T-cell (primary cell): ENCODE measurements around the gene SMS. TPM values are rescaled to one million over a fixed set of nuclear protein-coding genes. Genes with fewer than 3 reads are reported as not detected.

Experiments used
- ATAC-seq, 4 experiments: fragments of 200-7000 bp in 3 of 4; fragments of 150-1000 bp in 1 of 4; cut with Tn5 transposase; replicated peaks in 1 of 4; 1 replicate in 3 of 4; 2 replicates in 1 of 4; pipeline ENCODE4 v1.10.0; 2021; ENCODE audit warnings: moderate library complexity in 3 of 4, mild to moderate bottlenecking in 2 of 4, moderate number of reproducible peaks in 1 of 4
- CTCF ChIA-PET, 2 donors: fragments of 300-600 bp; sonication (Branson Sonifier 250); formaldehyde crosslinking; loops; one replicate each; lab custom pipeline; 2022; ENCODE audit warnings: antibody characterized with exemption in 2 of 2; lab: Charles Lee
- POLR2A ChIA-PET, 2 donors: fragments of 300-600 bp; sonication (Branson Sonifier 250); formaldehyde crosslinking; loops; one replicate each; lab custom pipeline; 2022; ENCODE audit warnings: antibody characterized with exemption in 2 of 2; lab: Charles Lee
- DNase-seq, 35 experiments: peaks; one replicate each; pipeline versions ENCODE4 v3.0.0 to v3.0.0-alpha.2; 2013 to 2023
- H3K27ac ChIP-seq: one replicate; pipeline ENCODE4 v1.5.1; 2013; ENCODE audit warnings: low read length
- H3K27me3 ChIP-seq, 2 experiments: replicated peaks in 1 of 2; 1 replicate in 1 of 2; 2 replicates in 1 of 2; pipeline versions ENCODE4 v1.6.1 to v1.7.0; 2013; ENCODE audit warnings: low read length in 1 of 2, mixed read lengths in 1 of 2; ENCODE audit not compliant: control insufficient read depth in 2 of 2, insufficient read depth in 2 of 2; ENCODE audit errors: extremely low read depth in 1 of 2
- H3K36me3 ChIP-seq, 2 donors: 1 replicate in 1 of 2; 2 replicates in 1 of 2; pipeline versions ENCODE4 v1.6.1 to v1.7.0; 2013; ENCODE audit warnings: low read length in 1 of 2; ENCODE audit not compliant: control insufficient read depth in 2 of 2, insufficient read depth in 1 of 2; ENCODE audit errors: extremely low read depth in 1 of 2
- H3K4me1 ChIP-seq, 2 experiments: 1 replicate in 1 of 2; 2 replicates in 1 of 2; pipeline versions ENCODE4 v1.6.1 to v1.7.0; 2013; ENCODE audit warnings: low read length in 2 of 2, mixed read lengths in 1 of 2; ENCODE audit not compliant: insufficient read depth in 2 of 2, control insufficient read depth in 1 of 2; ENCODE audit errors: extremely low read depth in 1 of 2
- H3K4me3 ChIP-seq, 2 donors: 1 replicate in 1 of 2; 2 replicates in 1 of 2; pipeline versions ENCODE4 v1.5.1 to v1.7.0; 2013; ENCODE audit warnings: mild to moderate bottlenecking in 2 of 2, low read length in 1 of 2, moderate library complexity in 1 of 2; ENCODE audit not compliant: control insufficient read depth in 1 of 2; ENCODE audit errors: extremely low read depth in 1 of 2
- H3K9me3 ChIP-seq: 2 replicates; pipeline ENCODE4 v1.7.0; 2013
- H3K27ac Mint-ChIP-seq, 2 donors: one replicate each; pipeline ENCODE4 v1.8.0; 2020 to 2021; ENCODE audit warnings: mild to moderate bottlenecking in 2 of 2, mixed read lengths in 2 of 2
- H3K27me3 Mint-ChIP-seq, 2 donors: one replicate each; pipeline ENCODE4 v1.8.0; 2021 to 2022; ENCODE audit warnings: mixed read lengths in 2 of 2
- H3K36me3 Mint-ChIP-seq: one replicate; pipeline ENCODE4 v1.8.0; 2021; ENCODE audit warnings: mixed read lengths
- H3K4me1 Mint-ChIP-seq, 3 donors: one replicate each; pipeline ENCODE4 v1.8.0; 2020 to 2022; ENCODE audit warnings: mixed read lengths in 3 of 3, mild to moderate bottlenecking in 1 of 3
- H3K4me3 Mint-ChIP-seq, 3 donors: one replicate each; pipeline ENCODE4 v1.8.0; 2020 to 2022; ENCODE audit warnings: mild to moderate bottlenecking in 3 of 3, mixed read lengths in 3 of 3, moderate library complexity in 3 of 3
- H3K9me3 Mint-ChIP-seq, 3 donors: one replicate each; pipeline ENCODE4 v1.8.0; 2020 to 2022; ENCODE audit warnings: mixed read lengths in 3 of 3
- WGBS: methylation state at CpG from one replicate; pipeline ENCODE4 v1.1.5; 2013; ENCODE audit warnings: missing lambda C conversion rate; ENCODE audit not compliant: insufficient coverage; 5-methylcytosine and 5-hydroxymethylcytosine counted together
- total RNA-seq, 35 experiments: library from RNA in 6 of 35; stranded (reverse) in 6 of 35; fragments of 120-200 nt in 1 of 35; gene quantifications; one replicate each; pipeline versions ENCODE4 v1.2.1 to v1.2.4 and lab custom pipeline; 2013 to 2026

SMS gene
- total RNA-seq, 5 donors from 2014 or later (not counting 1 experiment from before 2014, with no cell fraction given) = 17.2 to 21.9 (median 18.5) TPM

- no peak overlapping the region for H3K27ac ChIP-seq
- no peak overlapping the region for H3K4me3 Mint-ChIP-seq
- no peak overlapping the region for H3K4me3 ChIP-seq
- no peaks in the 10 kb centered on the region for H3K36me3 Mint-ChIP-seq
- H3K9me3 ChIP-seq = no peaks in the 10 kb centered on the region
- POLR2A ChIA-PET = no interaction called here
- no peak overlapping the region for H3K27ac Mint-ChIP-seq
- CTCF ChIA-PET = no interaction called here
- no peaks in the 10 kb centered on the region for H3K4me1 ChIP-seq
- peaks cover 0 to 3% (median 0%) of the 10 kb centered on the region in 3 donors for H3K9me3 Mint-ChIP-seq
- 28% methylated on average over 4 of the region's 5 CpGs for WGBS
- DNase-seq (no peak), ATAC-seq (no peak)
- no peaks in the 10 kb centered on the region for H3K4me1 Mint-ChIP-seq
- no peaks in the 10 kb centered on the region for H3K27me3 Mint-ChIP-seq
- H3K27me3 ChIP-seq = no peaks in the 10 kb centered on the region
- no peaks in the 10 kb centered on the region for H3K36me3 ChIP-seq
These were observed 71.5 kb downstream of the SMS start for GRCh38 chrX:22012051-22012450.

- Histone ChIP-seq H3K4me3 (no peak overlapping the region), H3K4me1 (no peaks in the 10 kb centered on the region), H3K36me3 (no peaks in the 10 kb centered on the region), H3K27me3 (no peaks in the 10 kb centered on the region), H3K27ac (no peak overlapping the region), H3K9me3 (no peaks in the 10 kb centered on the region)
- 100% methylated on average over 2 of the region's 7 CpGs for WGBS
- no peak overlapping the region for H3K4me3 Mint-ChIP-seq
- CTCF ChIA-PET = no interaction called here
- ATAC-seq = no peak
- H3K4me1 Mint-ChIP-seq = no peaks in the 10 kb centered on the region
- DNase-seq = no peak
- H3K27ac Mint-ChIP-seq = no peak overlapping the region
- H3K36me3 Mint-ChIP-seq = no peaks in the 10 kb centered on the region
- POLR2A ChIA-PET = no interaction called here
- H3K27me3 Mint-ChIP-seq = no peaks in the 10 kb centered on the region
- peaks cover 0 to 3% (median 0%) of the 10 kb centered on the region in 3 donors for H3K9me3 Mint-ChIP-seq
These were observed 72.4 kb downstream of the SMS start for GRCh38 chrX:22012931-22013330.

GRCh38 chrX:22015139-22015750 lies 74.7 kb downstream of the SMS start:
- Mint-ChIP-seq H3K27ac (no peak overlapping the region), H3K36me3 (no peaks in the 10 kb centered on the region), H3K4me1 (no peaks in the 10 kb centered on the region), H3K9me3 (no peaks in the 10 kb centered on the region), H3K4me3 (no peak overlapping the region), H3K27me3 (peaks cover 0 to 3% of the 10 kb centered on the region in 2 donors)
- Histone ChIP-seq H3K4me3 (no peak overlapping the region), H3K27ac (no peak overlapping the region), H3K9me3 (no peaks in the 10 kb centered on the region), H3K36me3 (no peaks in the 10 kb centered on the region), H3K27me3 (no peaks in the 10 kb centered on the region), H3K4me1 (no peaks in the 10 kb centered on the region)
- ATAC-seq (no peak), DNase-seq (no peak)
- ChIA-PET CTCF (interaction anchor here in 1 of 2 donors (1.0 kb wide), 1 partner anchor 936 kb away, joined by 4 read pairs; no protein-coding TSS in a partner anchor), POLR2A (no interaction called here)
- no CpG with 5 or more reads among the region's 9 CpGs for WGBS

GRCh38 chrX:22021751-22022324 lies 81.3 kb downstream of the SMS start:
- CTCF ChIA-PET = interaction anchor here in 1 of 2 donors (0.6 kb wide), 1 partner anchor 1878 kb away, joined by 3 read pairs; no protein-coding TSS in a partner anchor

GRCh38 chrX:22024577-22024976 lies 84.1 kb downstream of the SMS start:
- Mint-ChIP-seq H3K36me3 (no peaks in the 10 kb centered on the region), H3K27me3 (peaks cover 0 to 3% of the 10 kb centered on the region in 2 donors), H3K27ac (no peak overlapping the region), H3K4me1 (no peaks in the 10 kb centered on the region), H3K9me3 (no peaks in the 10 kb centered on the region), H3K4me3 (no peak overlapping the region)
- H3K9me3 ChIP-seq = no peaks in the 10 kb centered on the region
- ATAC-seq = no peak
- no peak overlapping the region for H3K4me3 ChIP-seq
- H3K27ac ChIP-seq = no peak overlapping the region
- H3K27me3 ChIP-seq = no peaks in the 10 kb centered on the region
- H3K36me3 ChIP-seq = no peaks in the 10 kb centered on the region
- H3K4me1 ChIP-seq = no peaks in the 10 kb centered on the region
- ChIA-PET CTCF (no interaction called here), POLR2A (no interaction called here)
- WGBS = 0% methylated on average over 1 of the region's 2 CpGs
- DNase-seq = no peak

More at GRCh38 chrX:22021751-22022324, 81.3 kb downstream of the SMS start:
- H3K9me3 ChIP-seq = no peaks in the 10 kb centered on the region
- POLR2A ChIA-PET = no interaction called here
- no peaks in the 10 kb centered on the region for H3K27me3 ChIP-seq
- Mint-ChIP-seq H3K27ac (no peak overlapping the region), H3K36me3 (no peaks in the 10 kb centered on the region), H3K27me3 (peaks cover 0 to 3% of the 10 kb centered on the region in 2 donors), H3K4me1 (no peaks in the 10 kb centered on the region), H3K9me3 (no peaks in the 10 kb centered on the region), H3K4me3 (no peak overlapping the region)
- DNase-seq (no peak), ATAC-seq (no peak)
- H3K4me3 ChIP-seq = no peak overlapping the region
- WGBS = 100% methylated on average over 1 of the region's 10 CpGs
- no peaks in the 10 kb centered on the region for H3K36me3 ChIP-seq
- no peaks in the 10 kb centered on the region for H3K4me1 ChIP-seq
- H3K27ac ChIP-seq = no peak overlapping the region

GRCh38 chrX:22025751-22026150 lies 85.2 kb downstream of the SMS start:
- no peaks in the 10 kb centered on the region for H3K36me3 ChIP-seq
- H3K4me3 ChIP-seq = no peak overlapping the region
- no peaks in the 10 kb centered on the region for H3K36me3 Mint-ChIP-seq
- 100% methylated on average over 2 of the region's 7 CpGs for WGBS
- no peak overlapping the region for H3K4me3 Mint-ChIP-seq
- DNase-seq (no peak), ATAC-seq (no peak)
- no peaks in the 10 kb centered on the region for H3K4me1 ChIP-seq
- no peaks in the 10 kb centered on the region for H3K9me3 Mint-ChIP-seq
- no peak overlapping the region for H3K27ac ChIP-seq
- H3K27me3 Mint-ChIP-seq = no peaks in the 10 kb centered on the region
- no peaks in the 10 kb centered on the region for H3K9me3 ChIP-seq
- no peaks in the 10 kb centered on the region for H3K27me3 ChIP-seq
- H3K4me1 Mint-ChIP-seq = no peaks in the 10 kb centered on the region
- POLR2A ChIA-PET = no interaction called here
- H3K27ac Mint-ChIP-seq = no peak overlapping the region
- CTCF ChIA-PET = no interaction called here
